HG03103 (cell line): ENCODE measurements around the gene SPECC1L.
"Not testable (repeated sequence)": the region's sequence is repeated elsewhere in the genome, so short reads cannot be mapped to it uniquely, and the experiment has no call there.

ENCODE experiments used
- ATAC-seq: cut with Tn5 transposase; IDR thresholded peaks from one replicate; pipeline ENCODE4 v1.9.1; 2021; ENCODE audit warnings: low read depth; ENCODE audit not compliant: unreplicated experiment

SPECC1L gene

DNA sequence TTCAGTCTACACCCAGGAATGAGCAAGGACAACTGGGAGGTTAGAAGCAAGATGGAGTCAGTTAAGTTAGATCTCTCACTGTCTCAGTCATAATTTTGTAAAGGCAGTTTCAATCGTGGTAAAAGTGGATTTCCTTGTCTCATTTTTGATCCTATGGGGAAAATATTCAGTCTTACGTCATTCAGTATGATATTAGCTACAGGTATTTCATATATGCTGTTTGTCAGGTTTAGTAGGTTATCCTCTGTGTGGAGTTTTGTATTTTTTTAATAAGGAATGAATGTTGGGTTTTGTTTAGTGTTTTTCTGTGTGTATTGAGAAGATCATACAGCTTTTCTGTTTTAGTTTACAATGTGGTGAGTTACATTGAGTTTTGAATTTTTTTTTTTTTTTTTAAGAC lies 11.8 kb downstream of the SPECC1L start:
- ATAC-seq: no peak

DNA sequence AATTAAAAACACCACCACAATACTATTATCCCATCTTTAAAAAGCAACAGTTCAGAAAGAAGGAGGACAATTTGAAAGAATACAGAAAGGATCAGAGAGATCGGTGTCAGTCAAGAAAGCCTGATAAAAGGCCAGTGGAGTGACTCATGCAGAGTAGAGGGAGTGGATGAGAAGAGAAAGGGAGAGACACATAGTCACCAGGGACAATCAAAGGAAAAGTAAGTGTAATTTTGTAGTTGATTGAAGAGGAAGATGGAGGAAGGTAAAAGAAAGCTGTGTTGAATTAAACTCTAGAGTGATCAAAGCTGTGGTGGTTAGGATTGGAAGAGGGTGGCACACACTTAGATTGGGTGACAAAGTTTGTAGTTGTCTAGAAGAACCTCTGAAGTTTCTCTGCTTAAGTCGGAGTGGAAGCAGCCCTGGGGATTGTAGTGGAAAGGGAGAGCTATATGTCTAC lies 14.1 kb downstream of the SPECC1L start:
- no peak for ATAC-seq

DNA sequence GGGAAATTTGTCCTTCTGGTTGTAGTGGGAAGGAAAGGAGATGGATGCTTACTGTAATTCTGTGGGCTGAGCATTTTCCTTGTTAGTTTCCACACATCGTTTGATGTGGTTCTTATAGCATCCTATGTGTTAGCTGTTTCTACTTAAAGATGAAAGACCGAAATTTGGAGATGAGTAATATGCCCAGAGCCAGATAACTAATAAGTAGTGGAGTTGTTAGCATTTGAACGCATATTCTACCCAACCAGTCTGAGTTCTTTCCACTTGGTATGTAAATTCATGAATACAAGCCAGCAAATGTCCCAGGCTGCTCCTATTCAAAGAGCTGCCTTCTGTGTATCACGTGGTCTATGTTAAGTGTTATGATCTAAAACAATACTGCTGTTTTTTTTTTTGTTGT lies 14.6 kb downstream of the SPECC1L start:
- ATAC-seq: no peak

DNA sequence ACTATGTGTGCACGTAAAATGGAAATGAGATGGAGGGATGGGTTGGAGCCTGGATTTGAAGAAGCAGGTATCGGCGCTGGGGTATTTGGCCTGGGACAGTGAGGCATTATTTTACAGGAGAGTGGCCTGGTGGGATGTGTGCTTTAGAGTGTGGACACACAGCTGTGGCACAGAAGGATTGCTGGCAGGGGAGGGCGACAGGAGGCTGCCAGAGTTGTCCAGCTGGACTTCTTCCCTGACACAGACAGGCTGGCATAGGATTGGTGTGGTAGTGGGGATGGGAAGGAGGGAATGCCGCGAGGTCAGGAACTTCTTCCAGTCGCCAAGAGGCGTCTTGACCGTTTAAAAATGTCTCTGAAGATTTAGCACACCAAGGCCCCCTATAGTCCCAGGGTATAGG lies 16.6 kb downstream of the SPECC1L start:
- ATAC-seq: not testable (repeated sequence)

DNA sequence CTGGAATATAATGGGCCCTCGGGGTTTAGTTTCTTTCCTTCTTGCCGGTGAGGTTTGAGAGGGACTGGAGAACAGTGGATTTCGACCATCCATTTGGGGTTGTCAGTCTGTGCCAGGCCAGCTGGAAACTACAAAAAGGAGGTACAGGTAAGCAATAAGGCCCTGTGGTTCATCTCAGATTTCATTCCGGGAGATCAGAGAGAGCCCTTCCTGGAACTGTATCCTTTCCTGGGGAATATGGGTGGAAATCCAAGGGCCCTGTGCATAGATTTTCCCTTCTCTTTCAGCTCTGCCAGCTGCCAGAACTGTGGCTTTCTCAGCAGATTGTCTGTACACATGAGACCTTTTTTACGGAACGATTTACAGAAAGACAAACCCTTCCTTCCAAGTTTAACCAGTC lies 17.2 kb downstream of the SPECC1L start:
- not testable (repeated sequence) for ATAC-seq

DNA sequence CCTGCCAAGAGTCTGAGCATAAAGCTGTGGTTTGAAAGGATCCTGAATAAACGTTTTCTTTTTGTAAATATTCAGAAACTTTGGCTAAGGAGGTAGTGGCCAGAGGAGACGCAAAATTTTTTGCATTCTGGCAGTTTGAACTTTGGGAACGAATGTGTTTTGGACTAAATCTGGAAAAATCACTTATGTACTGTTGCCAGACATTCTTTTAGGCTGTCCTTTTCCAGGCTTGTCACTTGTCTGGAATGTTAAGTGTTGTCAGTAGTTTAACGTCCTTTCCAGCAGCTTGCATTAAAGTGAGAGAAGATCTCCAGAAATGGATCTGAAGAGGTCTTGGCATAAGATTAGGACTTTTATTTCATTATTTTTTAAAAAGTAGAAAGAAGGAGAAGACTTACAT lies 18.5 kb downstream of the SPECC1L start:
- ATAC-seq: no peak

DNA sequence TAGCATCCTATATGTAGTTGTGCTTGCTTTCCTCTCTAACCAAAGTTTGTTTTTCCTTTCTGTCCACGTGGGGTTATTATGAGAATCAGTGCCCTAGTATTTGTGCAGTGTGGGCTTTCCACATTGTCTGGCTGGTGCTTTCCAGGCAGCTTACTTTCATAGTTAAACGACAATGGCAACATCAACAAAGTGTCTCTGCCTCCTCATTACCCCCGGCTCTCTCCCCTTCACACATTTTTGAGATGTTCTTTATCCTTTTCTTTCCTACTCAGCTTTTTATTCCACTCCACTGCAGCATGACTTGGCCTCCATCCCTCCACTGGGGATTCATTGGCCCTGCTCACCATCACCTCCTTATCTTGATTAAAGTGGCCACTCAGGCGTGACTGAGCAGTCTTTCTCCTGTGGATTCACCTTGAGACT lies 19.1 kb downstream of the SPECC1L start:
- ATAC-seq: no peak

DNA sequence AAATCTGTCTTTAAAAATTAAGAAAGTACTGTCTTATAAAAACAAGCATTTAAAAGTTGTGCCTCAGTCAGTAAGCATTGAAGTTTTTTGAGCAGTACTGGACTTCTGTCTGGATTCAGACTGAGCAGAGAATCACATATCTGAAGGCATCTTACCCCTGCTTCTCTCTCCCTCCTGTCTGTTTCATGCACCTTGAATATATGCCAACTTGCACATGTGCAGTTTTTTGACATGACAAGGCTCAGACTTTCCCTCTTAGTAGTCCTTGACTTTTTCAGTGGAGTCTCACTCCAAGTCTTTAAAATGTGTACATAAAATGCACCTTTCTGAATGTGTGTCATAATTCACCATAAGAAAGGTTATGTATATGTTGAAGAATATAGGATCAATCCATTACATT lies 19.8 kb downstream of the SPECC1L start:
- ATAC-seq: no peak

DNA sequence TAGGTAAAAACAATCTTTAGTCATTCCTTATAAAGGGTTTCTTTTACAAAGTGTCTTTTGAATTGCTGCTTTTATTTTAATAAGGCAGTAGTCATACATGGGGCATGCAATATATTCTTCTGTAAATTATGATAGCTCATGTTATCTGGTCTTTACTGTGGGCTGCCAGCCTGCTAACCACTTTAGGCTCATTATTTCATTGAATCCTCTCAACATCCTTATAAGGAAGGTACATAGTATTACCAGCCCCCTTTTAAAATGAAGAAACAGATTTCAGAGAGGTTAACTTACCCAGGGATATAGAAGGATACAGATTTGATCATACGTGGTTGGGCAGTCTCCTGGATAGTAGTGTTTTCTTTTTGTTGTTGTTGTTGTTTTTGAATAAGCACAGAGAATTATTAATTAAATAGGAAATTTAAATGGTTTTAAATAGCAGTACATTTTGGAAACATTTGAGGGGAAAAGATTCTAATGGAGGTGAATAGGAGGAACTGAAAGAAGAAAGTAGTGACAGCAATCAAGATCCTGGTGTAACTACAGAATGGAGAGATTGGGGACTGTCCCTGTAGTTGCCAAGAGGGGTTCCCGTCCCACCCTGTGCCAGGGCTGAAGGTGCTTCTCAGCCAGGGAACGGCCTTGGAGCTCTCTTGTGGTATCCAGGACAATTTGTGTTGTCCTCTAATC lies 21.0 kb downstream of the SPECC1L start:
- ATAC-seq: no peak

DNA sequence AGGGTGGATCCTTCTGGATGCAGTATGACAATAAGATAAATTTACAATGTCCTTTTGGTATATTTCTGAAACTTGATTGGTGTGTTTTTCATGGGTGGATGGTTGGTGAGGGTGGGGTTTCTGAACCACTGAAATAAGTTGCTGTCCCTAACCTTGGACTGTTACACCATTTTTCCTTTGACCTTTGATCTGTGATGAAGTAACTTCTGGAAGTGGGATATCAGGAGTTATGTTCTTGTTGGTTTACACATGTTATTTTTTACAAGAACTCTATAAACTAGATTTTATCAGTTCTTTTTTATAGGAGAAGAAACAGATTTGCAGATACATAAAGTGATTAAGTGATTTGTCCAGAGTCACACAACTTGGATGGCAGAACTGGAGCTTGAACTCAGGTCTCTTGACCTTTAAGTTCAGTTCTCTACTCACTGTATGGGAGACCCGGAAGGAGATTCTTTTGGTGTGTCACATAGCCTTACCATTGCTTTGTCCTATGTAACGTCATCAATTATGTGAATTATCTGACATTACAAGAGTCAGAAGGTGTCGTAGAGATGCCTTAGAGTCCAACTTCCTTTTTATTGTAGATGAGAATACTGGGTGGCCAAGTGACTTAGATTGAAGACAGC lies 21.7 kb downstream of the SPECC1L start:
- ATAC-seq: not testable (repeated sequence)

DNA sequence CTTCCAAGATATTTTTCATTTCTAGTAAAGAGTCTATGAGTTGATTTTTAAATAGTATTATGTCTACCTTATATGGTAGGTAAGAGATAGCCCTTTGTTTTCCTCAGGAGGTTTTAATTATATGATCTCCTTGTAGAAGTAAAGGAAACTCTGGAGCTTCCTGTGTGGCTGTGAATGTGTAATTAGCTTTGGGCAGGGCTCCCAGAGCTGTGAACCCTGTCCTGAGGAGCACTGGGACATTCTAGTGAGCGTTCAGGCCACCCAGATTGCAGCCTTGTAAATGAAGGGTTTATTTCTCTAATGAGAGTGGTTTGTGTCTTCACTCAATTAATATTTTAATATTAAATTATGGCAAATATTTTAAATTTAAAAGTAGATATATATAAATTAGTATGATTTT lies 24.3 kb downstream of the SPECC1L start:
- ATAC-seq: not testable (repeated sequence)

DNA sequence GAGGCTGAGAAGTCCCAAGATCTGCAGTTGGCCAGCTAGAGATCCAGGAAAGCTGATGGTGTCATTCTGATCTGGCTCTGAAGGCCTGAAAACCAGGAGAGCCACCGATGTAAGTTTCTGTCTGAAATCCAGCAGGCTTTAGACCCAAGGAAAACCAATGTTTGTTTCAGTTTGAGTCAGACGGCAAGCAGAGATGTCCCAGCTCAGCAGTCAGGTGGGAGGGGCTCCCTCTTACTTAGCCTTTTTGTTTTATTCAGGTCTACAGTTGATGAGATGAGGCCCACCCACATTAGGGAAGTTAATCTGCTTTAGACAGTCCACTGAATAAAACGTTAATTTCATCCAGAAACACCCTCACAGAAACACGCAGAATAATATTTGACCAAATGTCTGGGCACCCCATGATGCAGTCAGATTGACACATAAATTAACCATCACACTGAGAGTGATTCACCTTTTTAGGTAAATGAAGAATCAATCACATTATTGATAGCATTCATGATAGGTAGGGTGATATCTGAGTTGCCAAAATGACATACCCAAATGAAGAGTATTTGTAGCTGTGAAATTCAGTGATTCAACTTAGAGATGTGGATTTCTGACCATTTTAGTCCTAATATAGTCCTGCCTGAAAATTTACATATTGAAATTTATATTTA lies 28.0 kb downstream of the SPECC1L start:
- not testable (repeated sequence) for ATAC-seq

DNA sequence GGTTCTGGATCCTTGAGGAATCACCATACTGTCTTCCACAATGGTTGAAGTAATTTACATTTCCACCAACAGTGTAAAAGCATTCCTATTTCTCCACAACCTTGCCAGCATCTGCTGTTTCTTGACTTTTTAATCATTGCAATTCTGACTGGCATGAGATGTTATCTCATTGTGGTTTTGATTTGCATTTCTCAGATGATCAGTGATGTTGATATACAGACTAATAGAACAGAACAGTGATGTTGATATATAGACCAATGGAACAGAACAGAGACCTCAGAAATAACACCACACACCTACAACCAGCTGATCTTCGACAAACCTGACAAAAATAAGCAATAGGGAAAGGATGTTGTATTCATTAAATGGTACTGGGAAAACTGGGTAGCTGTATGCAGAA lies 29.9 kb downstream of the SPECC1L start:
- ATAC-seq: not testable (repeated sequence)

DNA sequence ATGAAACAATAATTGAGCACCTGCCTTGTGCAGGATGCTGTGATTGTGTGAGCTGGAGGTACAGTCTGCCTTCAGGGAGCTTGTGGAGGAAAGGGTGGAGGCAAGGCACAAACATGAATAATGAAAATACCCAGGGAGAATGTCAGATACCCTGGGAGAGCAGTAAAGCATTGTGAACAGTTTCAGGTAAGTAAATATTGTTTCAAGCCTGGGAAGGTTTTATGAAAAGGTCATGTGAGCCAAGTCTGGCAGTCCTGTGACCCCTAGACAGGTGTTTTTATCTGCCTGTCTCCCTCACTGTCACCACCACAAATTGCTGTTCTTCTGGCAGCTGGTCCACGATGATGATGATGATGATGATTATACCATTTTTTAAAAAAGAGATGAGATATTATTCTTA lies 32.0 kb downstream of the SPECC1L start:
- ATAC-seq: no peak

DNA sequence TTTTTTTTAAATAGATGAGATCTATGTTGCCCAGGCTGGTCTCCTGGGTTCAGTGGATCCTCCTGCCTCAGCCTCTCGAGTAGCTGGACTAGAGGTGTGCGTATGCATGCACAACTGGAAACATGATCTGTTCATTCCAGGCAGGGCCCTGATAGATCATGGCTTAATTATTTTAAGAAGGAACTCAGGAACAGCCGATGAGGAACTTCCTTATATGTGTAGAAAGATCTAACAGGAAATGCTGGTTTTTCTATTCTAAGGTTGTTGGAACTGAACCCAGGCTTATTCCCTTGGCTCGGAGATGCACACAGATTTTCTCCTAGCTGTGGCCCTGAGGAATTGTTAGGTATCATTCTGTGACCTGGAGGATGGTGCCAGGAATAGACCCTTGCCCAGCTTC lies 32.4 kb downstream of the SPECC1L start:
- no peak for ATAC-seq

DNA sequence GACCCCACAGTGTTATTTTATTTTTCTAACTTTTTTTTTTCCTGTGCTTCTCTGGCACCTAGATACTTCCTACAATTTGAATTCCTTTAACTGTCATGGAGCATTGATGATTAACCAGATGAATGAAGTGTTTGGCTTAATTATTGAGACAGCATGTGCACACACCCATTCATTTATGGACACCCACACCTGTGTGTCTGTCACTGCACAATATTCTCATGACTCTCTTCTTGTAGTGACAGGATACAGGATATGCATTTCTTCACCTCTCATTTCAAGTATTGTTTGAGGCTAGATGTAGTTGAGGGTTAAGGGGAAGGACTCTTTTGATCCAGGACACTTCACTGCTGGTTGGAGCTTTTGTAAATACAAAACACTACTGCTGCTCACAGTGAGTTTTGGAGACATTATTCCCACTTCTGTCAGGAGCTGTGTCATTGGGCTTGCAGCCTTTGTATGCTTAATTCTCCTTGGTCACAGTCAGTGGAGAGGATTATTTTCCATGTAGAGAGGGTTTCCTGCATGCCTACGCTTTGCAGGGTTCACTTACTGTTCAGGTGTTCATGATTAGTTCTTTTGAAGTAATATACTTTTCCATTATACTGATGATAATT lies 33.5 kb downstream of the SPECC1L start:
- no peak for ATAC-seq

DNA sequence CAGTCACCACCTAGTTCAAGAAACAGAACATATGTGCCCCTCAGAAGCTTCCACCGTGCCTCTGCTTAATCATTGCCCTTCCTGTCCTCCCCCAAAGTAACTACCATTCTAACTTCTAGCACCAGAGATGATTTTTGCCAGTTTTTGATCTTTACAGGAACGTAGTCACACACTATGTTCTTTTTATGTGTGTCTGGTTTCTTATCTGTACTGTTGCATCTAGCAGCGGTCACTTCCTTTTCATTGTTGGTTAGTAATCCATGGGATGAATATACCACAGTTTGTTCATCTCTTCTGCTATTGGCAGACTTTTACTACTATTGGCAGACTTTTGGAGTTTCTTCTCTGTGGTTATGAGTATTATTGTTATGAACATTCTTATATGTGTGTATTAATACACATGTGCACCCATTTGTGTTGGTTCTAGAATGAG lies 34.6 kb downstream of the SPECC1L start:
- no peak for ATAC-seq

DNA sequence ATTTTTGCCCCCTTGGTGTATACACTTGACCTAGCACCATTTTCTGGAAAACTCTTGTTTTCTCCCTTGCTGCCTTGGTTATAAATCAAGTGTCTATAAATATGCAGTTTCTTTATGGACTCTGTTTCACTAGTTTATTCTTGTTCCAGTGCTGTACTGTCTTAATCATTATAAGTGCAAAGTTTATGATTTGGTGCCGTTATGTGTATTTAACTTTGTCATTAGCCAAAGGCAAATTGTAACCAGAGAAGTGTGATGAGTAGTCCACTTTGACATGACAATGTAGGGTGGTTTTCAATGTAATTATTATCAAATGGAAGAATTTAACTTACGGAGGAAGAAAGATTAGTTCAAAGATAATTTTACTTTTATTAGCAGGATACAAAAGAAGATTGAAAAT lies 40.3 kb downstream of the SPECC1L start:
- no peak for ATAC-seq

DNA sequence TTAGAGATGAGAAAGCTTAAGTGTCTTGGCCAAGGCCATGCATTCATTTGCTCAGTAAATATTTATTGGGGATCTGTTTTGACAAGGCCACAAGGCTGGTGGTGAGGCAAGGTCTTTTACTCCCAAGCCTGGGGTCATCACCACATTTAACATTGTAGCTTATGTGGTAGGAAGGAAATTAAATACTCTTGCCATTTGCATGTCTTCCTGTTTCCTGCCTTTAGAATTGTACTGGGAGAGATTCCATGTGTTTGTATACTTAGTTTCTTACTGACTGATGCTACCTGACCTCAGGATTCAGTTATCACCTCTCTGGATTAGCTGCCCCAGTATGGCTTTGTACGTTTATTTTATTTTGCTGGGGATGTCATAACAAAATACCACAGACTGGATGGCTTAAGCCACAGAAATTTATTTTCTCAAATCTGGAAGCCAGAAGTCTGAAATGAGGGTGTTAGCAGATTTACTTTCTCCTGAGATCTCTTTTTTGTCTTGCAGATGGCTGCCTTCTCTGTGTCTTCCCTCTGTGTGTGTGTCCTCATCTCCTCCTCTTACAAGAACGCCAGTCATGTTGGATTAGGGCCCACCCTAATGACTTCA lies 44.8 kb downstream of the SPECC1L start:
- ATAC-seq: no peak

DNA sequence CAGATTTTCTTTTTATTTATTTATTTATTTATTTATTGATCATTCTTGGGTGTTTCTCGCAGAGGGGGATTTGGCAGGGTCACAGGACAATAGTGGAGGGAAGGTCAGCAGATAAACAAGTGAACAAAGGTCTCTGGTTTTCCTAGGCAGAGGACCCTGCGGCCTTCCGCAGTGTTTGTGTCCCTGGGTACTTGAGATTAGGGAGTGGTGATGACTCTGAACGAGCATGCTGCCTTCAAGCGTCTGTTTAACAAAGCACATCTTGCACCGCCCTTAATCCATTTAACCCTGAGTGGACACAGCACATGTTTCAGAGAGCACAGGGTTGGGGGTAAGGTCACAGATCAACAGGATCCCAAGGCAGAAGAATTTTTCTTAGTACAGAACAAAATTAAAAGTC lies 45.6 kb downstream of the SPECC1L start:
- ATAC-seq: not testable (repeated sequence)

DNA sequence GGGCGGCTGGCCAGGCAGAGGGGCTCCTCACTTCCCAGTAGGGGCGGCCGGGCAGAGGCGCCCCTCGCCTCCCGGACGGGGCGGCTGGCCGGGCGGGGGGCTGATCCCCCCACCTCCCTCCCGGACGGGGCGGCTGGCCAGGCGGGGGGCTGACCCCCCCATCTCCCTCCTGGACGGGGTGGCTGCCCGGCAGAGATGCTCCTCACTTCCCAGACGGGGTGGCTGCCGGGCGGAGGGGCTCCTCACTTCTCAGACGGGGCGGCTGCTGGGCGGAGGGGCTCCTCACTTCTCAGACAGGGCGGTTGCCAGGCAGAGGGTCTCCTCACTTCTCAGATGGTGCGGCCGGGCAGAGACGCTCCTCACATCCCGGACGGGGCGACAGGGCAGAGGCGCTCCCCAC lies 46.9 kb downstream of the SPECC1L start:
- not testable (repeated sequence) for ATAC-seq
